GM10266 (cell line): ENCODE data around the gene RNF123.
"Not testable (repeated sequence)": the region's sequence is repeated elsewhere in the genome, so short reads cannot be mapped to it uniquely, and the experiment has no call there.

Source experiments
- DNase-seq: peaks from one replicate; pipeline ENCODE4 v3.0.0; 2012; ENCODE audit errors: extremely low spot score
- TF ChIP-seq, protein P1 (sequence below): IDR thresholded peaks from 2 replicates; pipeline ENCODE4 v1.5.1; 2012; ENCODE audit warnings: mild to moderate bottlenecking, low read depth; ENCODE audit not compliant: control insufficient read depth, insufficient read depth; ENCODE audit errors: missing control alignments

Gene RNF123

GRCh38 chr3:49745986-49746385 is 56.6 kb downstream of the RNF123 start:
- TF ChIP-seq, protein P1, sequence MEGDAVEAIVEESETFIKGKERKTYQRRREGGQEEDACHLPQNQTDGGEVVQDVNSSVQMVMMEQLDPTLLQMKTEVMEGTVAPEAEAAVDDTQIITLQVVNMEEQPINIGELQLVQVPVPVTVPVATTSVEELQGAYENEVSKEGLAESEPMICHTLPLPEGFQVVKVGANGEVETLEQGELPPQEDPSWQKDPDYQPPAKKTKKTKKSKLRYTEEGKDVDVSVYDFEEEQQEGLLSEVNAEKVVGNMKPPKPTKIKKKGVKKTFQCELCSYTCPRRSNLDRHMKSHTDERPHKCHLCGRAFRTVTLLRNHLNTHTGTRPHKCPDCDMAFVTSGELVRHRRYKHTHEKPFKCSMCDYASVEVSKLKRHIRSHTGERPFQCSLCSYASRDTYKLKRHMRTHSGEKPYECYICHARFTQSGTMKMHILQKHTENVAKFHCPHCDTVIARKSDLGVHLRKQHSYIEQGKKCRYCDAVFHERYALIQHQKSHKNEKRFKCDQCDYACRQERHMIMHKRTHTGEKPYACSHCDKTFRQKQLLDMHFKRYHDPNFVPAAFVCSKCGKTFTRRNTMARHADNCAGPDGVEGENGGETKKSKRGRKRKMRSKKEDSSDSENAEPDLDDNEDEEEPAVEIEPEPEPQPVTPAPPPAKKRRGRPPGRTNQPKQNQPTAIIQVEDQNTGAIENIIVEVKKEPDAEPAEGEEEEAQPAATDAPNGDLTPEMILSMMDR: no peak
- no peak for DNase-seq

DNA sequence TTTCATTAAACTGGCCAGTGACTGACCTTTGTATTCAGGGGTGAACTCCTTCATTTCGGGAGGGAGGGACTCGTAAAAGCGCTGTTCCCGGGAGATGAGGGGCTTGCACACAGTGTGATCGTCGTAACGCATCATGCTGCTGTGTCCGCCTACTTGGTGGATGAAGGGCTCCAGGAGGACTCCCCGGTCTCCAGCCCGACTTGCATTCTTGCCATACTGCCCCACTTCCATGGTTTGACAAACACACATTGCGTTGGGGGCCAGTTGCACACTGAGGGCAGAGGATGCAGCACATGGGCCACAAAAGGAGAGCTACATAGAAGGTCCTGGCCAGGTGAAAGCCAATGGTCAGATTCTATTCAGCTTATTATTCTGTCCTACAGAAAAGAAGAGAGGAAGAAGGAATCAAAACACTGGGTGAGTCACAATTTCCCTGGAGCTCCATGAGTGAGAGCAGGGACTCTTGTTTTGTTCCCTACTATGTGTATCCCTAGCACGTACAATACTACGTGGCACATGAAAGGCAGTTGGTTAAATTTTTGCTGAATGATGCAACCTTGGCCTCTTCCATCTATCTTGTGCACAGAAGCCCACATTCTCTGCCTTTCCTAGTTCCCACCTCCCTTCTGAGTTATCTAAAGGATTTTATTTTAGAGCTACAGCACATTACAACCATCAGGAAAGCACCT is 58.6 kb downstream of the RNF123 start:
- TF ChIP-seq, protein P1: no peak
- DNase-seq: no peak

DNA sequence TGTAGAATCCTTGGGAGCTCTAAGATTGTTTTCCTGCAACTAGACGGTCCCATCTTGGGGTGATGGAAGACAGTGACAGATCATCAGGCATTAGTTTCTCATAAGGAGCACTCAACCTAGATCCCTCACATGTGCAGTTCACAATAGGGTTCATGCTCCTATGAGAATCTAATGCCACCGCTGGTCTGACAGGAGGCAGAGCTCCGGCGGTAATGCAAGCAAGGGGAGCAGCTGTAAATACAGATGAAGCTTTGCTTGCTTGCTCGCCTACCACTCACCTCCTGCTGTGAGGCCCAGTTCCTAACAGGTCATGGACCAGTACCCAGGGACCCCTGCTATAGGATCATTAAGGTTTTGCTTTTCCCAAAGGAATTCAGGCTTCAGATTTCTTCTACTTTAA is 59.5 kb downstream of the RNF123 start:
- DNase-seq: not testable (repeated sequence)

- TF ChIP-seq, protein P1: no peak
- no peak for DNase-seq
Observed at GRCh38 chr3:49750056-49750455, 60.7 kb downstream of the RNF123 start.

DNA sequence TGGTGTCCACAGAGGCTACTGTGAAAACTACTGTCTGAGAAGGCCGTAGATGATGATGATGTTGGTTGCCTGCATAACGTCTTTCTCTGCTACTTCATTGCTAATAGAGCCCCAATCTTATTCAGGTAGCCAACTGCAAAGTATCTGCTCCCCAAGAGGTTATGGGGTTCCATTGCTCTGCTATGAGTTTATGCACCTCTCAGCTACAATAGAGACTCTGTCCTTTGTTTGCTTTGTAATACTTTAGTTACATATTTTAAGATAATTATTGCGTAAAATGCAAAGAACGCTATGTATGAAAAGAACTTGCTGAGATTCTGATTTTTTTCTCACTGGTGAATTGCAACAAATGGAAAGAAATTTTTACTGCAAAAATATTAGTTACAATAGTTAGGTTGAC is 62.1 kb downstream of the RNF123 start:
- DNase-seq: no peak

DNA sequence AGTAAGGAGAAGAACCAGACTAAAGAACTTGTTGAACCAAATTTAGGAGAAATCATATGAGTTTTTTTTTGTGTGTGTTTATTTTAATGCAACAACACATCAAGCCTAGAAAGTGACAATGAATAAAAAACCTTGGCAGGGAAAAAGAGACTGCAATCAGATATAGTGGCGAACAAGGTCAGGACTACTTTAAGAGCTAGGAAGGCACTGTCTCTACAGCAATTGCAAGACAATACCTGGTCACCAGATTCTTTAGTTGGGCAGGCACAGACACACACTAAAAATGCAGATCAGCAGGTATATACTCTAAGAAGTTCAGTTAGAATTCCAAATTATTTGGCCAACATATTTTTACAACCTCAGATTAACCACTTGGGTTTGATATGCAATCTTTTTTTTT is 65.2 kb downstream of the RNF123 start:
- TF ChIP-seq, protein P1: no peak
- DNase-seq: no peak

More for the DNA sequence above, 62.1 kb downstream of the RNF123 start:
- TF ChIP-seq, protein P1: no peak

DNA sequence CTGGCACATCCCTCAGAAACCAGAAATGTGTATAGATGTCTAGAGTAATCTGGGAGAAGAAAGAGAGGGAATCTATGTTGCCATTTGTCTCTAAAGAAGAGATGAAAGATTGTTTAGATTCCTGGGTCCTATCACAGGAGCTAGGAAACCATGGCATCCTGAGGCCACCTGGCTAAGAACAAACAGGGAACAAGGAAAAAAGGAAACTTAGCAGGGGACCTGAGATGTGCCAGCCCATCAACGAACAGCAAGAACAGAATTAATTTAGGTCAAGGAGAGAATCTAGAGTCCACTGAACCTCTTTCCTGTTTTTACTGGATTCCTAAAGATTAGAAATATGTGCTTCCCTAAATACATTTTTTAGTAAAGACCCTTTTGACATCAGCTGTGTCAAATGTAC is 66.7 kb downstream of the RNF123 start:
- TF ChIP-seq, protein P1: no peak
- no peak for DNase-seq

GRCh38 chr3:49757197-49757596 is 67.8 kb downstream of the RNF123 start:
- no peak for DNase-seq
- TF ChIP-seq, protein P1: no peak
